ENCODE data around the gene PTGES3L.

Gene PTGES3L

DNA sequence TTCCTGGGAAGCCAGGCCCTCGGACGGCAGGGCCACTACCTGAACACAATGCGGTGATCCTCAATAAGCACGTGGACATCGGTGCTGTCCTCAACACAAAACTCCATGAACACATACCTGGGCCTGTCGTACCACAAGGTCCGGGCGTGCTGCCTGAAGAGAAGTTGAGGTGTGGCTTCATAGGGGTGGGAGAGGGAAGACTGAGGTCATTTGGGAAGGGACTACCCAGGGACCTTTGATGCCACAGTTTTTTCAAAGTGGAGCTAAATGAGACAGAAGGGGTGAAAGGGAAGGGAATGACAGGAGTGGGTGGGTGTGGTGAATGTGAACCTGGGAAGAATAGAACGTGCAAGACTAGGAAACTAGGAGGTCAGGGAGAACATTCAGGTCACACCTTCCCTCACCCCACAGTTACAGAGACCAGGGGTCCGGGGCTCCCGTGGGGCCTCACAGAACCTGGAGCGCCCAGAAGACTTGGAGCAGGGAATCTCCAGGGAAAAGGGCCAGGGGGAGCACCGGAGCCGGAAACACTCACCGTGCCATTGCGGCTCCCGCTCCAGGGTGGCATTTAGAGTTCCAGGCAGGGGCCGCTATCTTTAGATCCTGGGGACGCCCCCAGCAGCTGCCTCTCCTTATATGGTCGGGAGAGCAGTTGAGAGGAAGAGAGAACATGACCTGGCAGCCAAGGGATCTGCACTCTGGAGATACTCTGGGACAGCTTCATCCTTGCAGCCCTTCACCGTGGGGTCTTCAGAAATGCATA is at the start of gene PTGES3L:
TSS of gene PTGES3L (minus strand) at position 570 of the 763 bp plus-strand sequence. CDS start at position 543, 27 bp downstream.
- TF ChIP-seq, protein P1, sequence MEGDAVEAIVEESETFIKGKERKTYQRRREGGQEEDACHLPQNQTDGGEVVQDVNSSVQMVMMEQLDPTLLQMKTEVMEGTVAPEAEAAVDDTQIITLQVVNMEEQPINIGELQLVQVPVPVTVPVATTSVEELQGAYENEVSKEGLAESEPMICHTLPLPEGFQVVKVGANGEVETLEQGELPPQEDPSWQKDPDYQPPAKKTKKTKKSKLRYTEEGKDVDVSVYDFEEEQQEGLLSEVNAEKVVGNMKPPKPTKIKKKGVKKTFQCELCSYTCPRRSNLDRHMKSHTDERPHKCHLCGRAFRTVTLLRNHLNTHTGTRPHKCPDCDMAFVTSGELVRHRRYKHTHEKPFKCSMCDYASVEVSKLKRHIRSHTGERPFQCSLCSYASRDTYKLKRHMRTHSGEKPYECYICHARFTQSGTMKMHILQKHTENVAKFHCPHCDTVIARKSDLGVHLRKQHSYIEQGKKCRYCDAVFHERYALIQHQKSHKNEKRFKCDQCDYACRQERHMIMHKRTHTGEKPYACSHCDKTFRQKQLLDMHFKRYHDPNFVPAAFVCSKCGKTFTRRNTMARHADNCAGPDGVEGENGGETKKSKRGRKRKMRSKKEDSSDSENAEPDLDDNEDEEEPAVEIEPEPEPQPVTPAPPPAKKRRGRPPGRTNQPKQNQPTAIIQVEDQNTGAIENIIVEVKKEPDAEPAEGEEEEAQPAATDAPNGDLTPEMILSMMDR (IDR thresholded peaks at IDR 0.05; ENCODE audit: insufficient read depth, missing control alignments) = no peak
- no peak for FAIRE-seq
- peak; percentile 57 for DNase-seq (ENCODE audit: insufficient read length, low spot score)

DNA sequence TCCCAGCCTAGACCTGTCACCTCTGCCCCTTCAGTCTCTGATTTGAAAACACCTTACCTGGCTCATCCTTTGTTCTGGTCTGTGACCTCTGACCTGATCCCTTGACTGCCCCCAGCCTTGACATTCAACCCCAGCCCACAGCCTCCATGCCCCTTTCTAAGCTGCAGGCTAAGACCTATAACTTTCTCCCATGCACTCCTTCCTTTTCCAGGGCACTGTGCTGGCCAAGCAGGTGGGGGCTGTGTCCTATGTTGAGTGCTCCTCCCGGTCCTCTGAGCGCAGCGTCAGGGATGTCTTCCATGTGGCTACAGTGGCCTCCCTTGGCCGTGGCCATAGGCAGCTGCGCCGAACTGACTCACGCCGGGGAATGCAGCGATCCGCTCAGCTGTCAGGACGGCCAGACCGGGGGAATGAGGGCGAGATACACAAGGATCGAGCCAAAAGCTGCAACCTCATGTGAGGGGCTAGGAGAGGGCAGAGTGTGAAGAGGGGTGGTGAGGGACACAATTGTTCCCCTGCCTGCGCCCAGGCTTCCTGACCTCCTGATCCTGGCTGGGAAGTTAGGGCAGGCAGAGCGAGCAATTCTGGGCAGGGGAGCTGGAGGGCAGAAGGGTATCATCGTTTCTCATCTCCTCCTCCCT is 48.5 kb upstream of the PTGES3L start:
- TF ChIP-seq, protein P1 (IDR thresholded peaks at IDR 0.05; ENCODE audit: insufficient read depth, missing control alignments) = no peak
- DNase-seq (ENCODE audit: insufficient read length, low spot score) (no peak), FAIRE-seq (no peak)

DNA sequence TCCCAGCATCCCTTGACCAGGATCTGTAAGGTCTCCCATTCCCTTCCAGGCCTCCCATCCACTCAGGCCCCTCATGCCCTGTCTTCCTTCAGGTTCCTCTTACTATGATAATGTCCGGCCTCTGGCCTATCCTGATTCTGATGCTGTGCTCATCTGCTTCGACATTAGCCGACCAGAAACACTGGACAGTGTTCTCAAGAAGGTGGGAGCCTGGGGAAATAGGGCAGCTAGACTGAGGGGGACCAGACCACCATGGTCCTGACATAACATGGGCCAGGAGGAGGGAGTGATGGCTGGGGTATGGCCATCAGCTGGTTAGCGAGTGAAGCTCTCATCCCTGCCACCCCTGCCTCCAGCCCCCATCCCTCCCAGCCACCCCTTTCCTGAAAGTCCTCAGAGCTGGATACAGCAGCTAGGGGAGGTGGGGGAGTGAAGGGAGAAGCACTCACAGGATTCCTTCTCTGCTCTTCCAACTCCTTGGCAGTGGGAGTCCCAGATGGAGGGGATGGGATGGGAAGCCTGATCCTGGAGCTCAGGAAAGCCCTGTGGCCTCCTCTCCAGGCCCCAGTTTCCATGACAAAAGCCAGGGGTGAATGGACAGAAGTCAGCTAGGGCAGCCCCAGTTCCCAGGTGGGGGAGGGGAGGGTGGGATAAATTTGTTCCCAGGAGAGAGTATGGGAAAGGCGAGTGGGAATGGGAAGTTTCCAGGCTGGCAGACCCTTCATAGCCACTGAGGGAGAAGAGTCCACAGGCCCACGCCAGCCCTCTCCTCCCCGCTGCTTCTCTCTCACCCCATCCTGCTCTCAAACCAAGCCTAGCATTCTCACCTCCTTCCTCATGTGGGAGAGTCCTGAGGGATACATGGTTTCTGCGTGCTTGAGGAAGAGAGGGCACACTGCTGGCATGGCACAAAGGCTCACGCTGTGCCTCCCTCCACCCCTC is 47.5 kb upstream of the PTGES3L start:
- TF ChIP-seq, protein P1 (IDR thresholded peaks at IDR 0.05; ENCODE audit: insufficient read depth, missing control alignments) = no peak
- FAIRE-seq (no peak), DNase-seq (ENCODE audit: insufficient read length, low spot score) (no peak)

DNA sequence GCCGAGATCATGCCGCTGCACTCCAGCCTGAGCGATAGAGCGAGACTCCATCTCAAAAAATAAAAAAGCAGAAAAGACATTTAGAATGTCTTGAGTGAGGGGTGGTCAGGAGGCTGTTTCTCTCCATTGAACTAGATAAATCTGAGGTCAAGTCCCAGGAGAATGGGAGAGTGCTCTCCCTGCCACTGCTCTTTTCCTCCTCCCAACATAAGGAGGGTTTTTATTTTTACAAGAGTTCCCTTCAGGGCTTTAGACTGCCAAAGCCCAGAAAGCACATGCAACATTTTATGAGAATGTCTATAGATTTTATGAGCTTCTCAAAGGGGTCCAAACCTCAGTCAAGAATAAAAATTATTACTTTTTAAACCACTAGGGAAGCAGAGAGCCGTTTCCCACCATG is 46.7 kb upstream of the PTGES3L start:
- TF ChIP-seq, protein P1 (IDR thresholded peaks at IDR 0.05; ENCODE audit: insufficient read depth, missing control alignments) = no peak
- FAIRE-seq (no peak), DNase-seq (ENCODE audit: insufficient read length, low spot score) (no peak)

DNA sequence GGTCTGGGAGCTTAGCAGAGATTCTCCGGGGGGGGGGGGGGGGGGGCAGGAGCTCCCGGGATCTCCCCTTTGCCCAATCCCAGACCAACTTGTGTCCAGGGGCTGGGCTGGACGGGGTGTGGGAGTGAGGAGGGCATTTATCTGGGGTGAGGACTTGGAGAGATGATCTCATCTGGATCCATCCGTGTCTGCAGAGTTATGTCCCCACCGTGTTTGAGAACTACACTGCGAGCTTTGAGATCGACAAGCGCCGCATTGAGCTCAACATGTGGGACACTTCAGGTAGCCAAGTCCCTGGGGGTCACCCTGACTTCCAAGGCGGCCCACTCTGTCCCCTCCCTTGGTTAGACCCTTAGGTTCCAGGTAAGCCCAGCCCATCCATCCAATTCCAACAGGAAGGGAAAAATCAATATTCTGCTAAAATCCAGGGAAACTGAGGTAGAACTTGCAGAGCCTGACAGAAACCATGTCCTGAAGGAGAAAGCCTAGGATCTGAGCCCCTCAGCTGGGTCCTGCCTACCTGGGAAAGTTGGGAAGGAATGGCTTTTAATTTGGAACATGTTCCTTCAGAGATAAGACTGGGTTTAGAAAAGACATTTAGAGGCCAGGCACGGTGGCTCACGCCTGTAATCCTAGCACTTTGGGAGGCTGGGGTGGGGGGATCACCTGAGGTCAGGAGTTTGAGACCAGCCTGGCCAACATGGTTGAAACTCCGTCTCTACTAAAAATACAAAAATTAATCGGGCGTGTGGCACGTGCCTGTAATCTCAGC is 46.1 kb upstream of the PTGES3L start:
- TF ChIP-seq, protein P1 (IDR thresholded peaks at IDR 0.05; ENCODE audit: insufficient read depth, missing control alignments) = no peak
- FAIRE-seq = no peak
- DNase-seq (ENCODE audit: insufficient read length, low spot score) = no peak

DNA sequence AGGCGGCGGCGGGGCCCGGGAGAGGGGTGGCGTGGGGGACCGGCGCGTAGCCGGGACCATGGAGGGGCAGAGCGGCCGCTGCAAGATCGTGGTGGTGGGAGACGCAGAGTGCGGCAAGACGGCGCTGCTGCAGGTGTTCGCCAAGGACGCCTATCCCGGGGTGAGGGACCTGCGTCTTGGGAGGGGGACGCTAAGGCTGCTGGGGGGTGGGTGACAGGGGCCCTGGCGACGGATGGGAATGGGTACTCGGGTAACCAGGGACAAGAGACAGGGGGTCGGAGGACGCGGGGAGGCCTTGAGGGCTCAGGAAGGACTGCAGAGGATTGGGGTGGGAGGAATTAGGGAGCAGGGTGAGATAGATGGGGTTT is 45.4 kb upstream of the PTGES3L start:
- no peak for FAIRE-seq
- TF ChIP-seq, protein P1 (IDR thresholded peaks at IDR 0.05; ENCODE audit: insufficient read depth, missing control alignments) = no peak
- no peak for DNase-seq (ENCODE audit: insufficient read length, low spot score)
